Gastrocnemius medialis (tissue), 4 donors: ENCODE measurements around the gene TNRC6B.

Experiments
- CTCF ChIP-seq, 5 experiments: fragments of 450-650 bp in 3 of 5; fragments of 200-600 bp in 2 of 5; sonication (generic) in 2 of 5; IDR thresholded peaks in 4 of 5; conservative IDR thresholded peaks in 1 of 5; 1 replicate in 4 of 5; 2 replicates in 1 of 5; pipeline ENCODE4 v1.5.1; 2016 to 2019; ENCODE audit warnings: antibody characterized with exemption in 5 of 5, mild to moderate bottlenecking in 3 of 5, moderate library complexity in 3 of 5
- POLR2A ChIP-seq, 2 donors: fragments of 450-650 bp; IDR thresholded peaks; one replicate each; pipeline ENCODE4 v1.6.1; 2017; ENCODE audit warnings: antibody characterized with exemption in 2 of 2, mild to moderate bottlenecking in 2 of 2, moderate library complexity in 2 of 2

DNA sequence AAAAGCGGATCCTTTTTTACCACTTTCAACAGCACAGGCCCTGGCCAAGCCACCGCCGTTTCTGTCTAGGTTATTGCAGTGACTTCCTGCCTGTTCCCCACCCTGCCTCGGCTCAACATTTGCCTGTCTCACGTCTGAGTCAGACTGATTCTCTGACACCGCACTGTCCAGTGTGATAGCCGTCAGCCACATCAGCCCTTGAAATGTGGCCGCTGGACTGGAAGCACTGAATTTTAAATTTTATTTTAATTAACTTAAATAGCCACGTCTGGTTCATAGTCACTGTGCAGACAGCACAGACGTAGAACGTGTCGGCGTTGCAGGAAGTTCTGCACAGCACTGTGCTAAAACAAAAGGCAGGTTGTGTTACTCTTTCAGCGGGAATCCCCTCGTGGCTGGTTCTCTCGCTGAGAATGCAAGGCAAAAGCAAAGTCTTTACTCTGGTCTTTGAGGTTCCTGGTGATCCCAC, 112.3 kb downstream of the TNRC6B start:
- no peak for TF ChIP-seq CTCF (IDR thresholded peaks at IDR 0.05 in 4 of 5, conservative IDR thresholded peaks at IDR 0.05 in 1 of 5)
- no peak for TF ChIP-seq POLR2A (IDR thresholded peaks at IDR 0.05)
